OCI-LY1 (cell line): ENCODE data around the gene DSTYK.

Source experiments
- H2AFZ ChIP-seq: fragments of 200-600 bp; sonication (generic), shearing (Covaris generic); 2 replicates; pipeline ENCODE4 v1.6.0; 2014; ENCODE audit warnings: antibody characterized with exemption, mild to moderate bottlenecking, low read length
- H3F3A ChIP-seq: fragments of 200-600 bp; sonication (generic), shearing (Covaris generic); 2 replicates; pipeline ENCODE4 v1.6.0; 2014; ENCODE audit warnings: mild to moderate bottlenecking, antibody characterized with exemption, low read length, moderate library complexity; ENCODE audit not compliant: insufficient read depth
- H3K27ac ChIP-seq: fragments of 200-600 bp; sonication (generic); 2 replicates; pipeline ENCODE4 v1.5.1; 2014; ENCODE audit warnings: low read length, mixed run types, mild to moderate bottlenecking, low read depth; ENCODE audit not compliant: poor library complexity, severe bottlenecking
- H3K27me3 ChIP-seq: fragments of 200-600 bp; sonication (generic); 2 replicates; pipeline ENCODE4 v1.6.0; 2014; ENCODE audit warnings: antibody characterized with exemption, mild to moderate bottlenecking, low read length, moderate library complexity; ENCODE audit not compliant: insufficient read depth
- H3K36me3 ChIP-seq: fragments of 200-600 bp; sonication (generic); 2 replicates; pipeline ENCODE4 v1.6.1; 2014; ENCODE audit warnings: mild to moderate bottlenecking, antibody characterized with exemption, low read length, moderate library complexity, mixed read lengths; ENCODE audit not compliant: insufficient read depth
- H3K4me1 ChIP-seq: fragments of 200-600 bp; sonication (generic); 2 replicates; pipeline ENCODE4 v1.5.1; 2014; ENCODE audit warnings: mild to moderate bottlenecking, low read length, moderate library complexity; ENCODE audit not compliant: insufficient read depth, severe bottlenecking
- H3K4me2 ChIP-seq: fragments of 200-600 bp; sonication (generic), shearing (Covaris generic); 2 replicates; pipeline ENCODE4 v1.6.1; 2014; ENCODE audit warnings: low read length
- H3K4me3 ChIP-seq: fragments of 200-600 bp; sonication (generic); 2 replicates; pipeline ENCODE4 v1.5.1; 2014; ENCODE audit warnings: low read length, low read depth, mild to moderate bottlenecking, mixed read lengths; ENCODE audit not compliant: poor library complexity, severe bottlenecking
- H3K79me2 ChIP-seq: fragments of 200-600 bp; shearing (Covaris generic); 2 replicates; pipeline ENCODE4 v1.6.1; 2016; ENCODE audit warnings: mixed run types, low read length, mixed read lengths; ENCODE audit not compliant: insufficient read depth
- H3K9ac ChIP-seq: fragments of 200-600 bp; sonication (generic), shearing (Covaris generic); 2 replicates; pipeline ENCODE4 v1.6.1; 2014; ENCODE audit warnings: mild to moderate bottlenecking, low read length, mixed read lengths
- H3K9me2 ChIP-seq: fragments of 200-600 bp; sonication (generic), shearing (Covaris generic); 2 replicates; pipeline ENCODE4 v1.6.1; 2014; ENCODE audit warnings: low read depth, mild to moderate bottlenecking, low read length, mixed read lengths
- H3K9me3 ChIP-seq: fragments of 200-600 bp; shearing (Covaris generic); 2 replicates; pipeline ENCODE4 v1.6.1; 2014; ENCODE audit warnings: low read length, mixed read lengths
- H4K20me1 ChIP-seq: fragments of 200-600 bp; sonication (generic), shearing (Covaris generic); 2 replicates; pipeline ENCODE4 v1.6.0; 2016; ENCODE audit warnings: mild to moderate bottlenecking, low read length; ENCODE audit not compliant: insufficient read depth
- EZH2 ChIP-seq: fragments of 200-600 bp; sonication (generic), shearing (Covaris generic); IDR thresholded peaks from 2 replicates; pipeline ENCODE4 v1.8.0; 2017; ENCODE audit warnings: borderline replicate concordance, mixed run types, mild to moderate bottlenecking, antibody characterized with exemption, low read length, moderate library complexity, mixed read lengths
- TF ChIP-seq, protein P1 (sequence below): fragments of 200-600 bp; sonication (generic), shearing (Covaris generic); IDR thresholded peaks from 2 replicates; pipeline ENCODE4 v1.5.1; 2017; ENCODE audit warnings: mild to moderate bottlenecking, antibody characterized with exemption, low read length, moderate library complexity, mixed read lengths

The DSTYK gene

DNA sequence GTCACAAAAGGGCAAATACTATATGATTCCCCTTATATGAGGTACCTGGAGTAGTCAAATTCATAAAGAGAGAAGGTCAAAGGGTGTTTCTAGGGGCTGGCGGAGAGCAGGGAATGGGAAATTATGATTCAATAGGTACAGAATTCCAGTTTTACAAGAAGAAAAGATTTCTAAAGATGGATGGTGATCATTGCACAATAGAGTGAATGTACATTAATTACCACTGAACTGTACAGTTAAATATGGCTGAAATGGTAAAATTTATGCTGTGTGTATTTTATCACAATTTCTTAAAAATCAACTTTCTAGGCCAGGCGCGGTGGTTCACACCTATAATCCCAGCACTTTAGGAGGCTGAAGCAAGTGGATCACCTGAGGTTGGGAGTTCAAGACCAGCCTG, 109.1 kb downstream of the DSTYK start:
- H2AFZ ChIP-seq: no peak overlapping the region
- TF ChIP-seq, protein P1, sequence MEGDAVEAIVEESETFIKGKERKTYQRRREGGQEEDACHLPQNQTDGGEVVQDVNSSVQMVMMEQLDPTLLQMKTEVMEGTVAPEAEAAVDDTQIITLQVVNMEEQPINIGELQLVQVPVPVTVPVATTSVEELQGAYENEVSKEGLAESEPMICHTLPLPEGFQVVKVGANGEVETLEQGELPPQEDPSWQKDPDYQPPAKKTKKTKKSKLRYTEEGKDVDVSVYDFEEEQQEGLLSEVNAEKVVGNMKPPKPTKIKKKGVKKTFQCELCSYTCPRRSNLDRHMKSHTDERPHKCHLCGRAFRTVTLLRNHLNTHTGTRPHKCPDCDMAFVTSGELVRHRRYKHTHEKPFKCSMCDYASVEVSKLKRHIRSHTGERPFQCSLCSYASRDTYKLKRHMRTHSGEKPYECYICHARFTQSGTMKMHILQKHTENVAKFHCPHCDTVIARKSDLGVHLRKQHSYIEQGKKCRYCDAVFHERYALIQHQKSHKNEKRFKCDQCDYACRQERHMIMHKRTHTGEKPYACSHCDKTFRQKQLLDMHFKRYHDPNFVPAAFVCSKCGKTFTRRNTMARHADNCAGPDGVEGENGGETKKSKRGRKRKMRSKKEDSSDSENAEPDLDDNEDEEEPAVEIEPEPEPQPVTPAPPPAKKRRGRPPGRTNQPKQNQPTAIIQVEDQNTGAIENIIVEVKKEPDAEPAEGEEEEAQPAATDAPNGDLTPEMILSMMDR: no peak
- TF ChIP-seq EZH2: no peak
- no peaks in the 10 kb centered on the region for H3K79me2 ChIP-seq
- no peak overlapping the region for H3K4me3 ChIP-seq
- H3K27ac ChIP-seq: no peak overlapping the region
- H3F3A ChIP-seq: no peaks in the 10 kb centered on the region
- no peaks in the 10 kb centered on the region for H4K20me1 ChIP-seq
- no peaks in the 10 kb centered on the region for H3K9me3 ChIP-seq
- H3K4me2 ChIP-seq: no peak overlapping the region
- no peak overlapping the region for H3K9ac ChIP-seq
- H3K9me2 ChIP-seq: no peaks in the 10 kb centered on the region
- peaks cover 94% of the 10 kb centered on the region for H3K36me3 ChIP-seq
- H3K27me3 ChIP-seq: no peaks in the 10 kb centered on the region
- H3K4me1 ChIP-seq: no peaks in the 10 kb centered on the region

DNA sequence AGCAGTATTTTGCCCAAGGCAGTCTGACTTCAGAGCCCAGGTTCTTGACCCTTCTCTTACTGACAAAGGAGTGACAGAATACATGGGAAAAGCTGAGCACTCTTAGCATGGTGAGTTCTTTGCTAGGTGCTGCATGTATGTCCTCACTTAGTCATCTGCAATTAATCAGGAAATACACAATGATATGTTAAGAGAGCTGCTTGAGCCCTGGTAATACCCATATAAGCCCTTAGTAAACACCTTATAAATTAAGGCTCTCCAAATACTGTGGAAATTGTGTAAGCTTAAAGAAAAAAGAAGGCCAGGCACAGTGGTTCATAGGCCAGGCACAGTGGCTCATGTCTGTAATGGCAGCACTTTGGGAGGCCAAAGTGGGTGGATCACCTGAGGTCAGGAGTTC, 113.3 kb downstream of the DSTYK start:
- H3F3A ChIP-seq: no peaks in the 10 kb centered on the region
- no peaks in the 10 kb centered on the region for H3K27me3 ChIP-seq
- no peak overlapping the region for H3K4me2 ChIP-seq
- no peak overlapping the region for H3K27ac ChIP-seq
- H4K20me1 ChIP-seq: no peaks in the 10 kb centered on the region
- H3K4me3 ChIP-seq: no peak overlapping the region
- H3K9ac ChIP-seq: no peak overlapping the region
- TF ChIP-seq, protein P1: no peak
- H3K9me2 ChIP-seq: no peaks in the 10 kb centered on the region
- peaks cover 94% of the 10 kb centered on the region for H3K36me3 ChIP-seq
- no peaks in the 10 kb centered on the region for H3K9me3 ChIP-seq
- no peaks in the 10 kb centered on the region for H3K79me2 ChIP-seq
- H3K4me1 ChIP-seq: no peaks in the 10 kb centered on the region
- no peak overlapping the region for H2AFZ ChIP-seq

DNA sequence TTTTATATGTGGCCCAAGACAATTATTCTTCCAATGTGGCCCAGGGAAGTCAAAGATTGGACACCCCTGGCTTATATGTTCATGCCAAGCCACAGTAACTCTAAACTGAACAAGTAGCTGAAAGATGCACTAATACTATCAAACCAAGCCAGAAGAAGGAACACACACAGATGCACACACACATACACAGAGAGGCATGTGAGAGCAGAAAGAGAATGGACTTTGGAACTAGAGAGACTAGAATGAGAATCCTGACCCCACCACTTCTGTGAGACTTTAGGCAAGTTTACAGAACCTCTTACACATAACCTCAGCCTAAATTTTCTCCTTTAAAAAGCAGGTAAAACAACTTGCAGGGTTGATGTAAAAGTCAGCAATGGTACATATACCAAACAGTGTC, 116.1 kb downstream of the DSTYK start:
- Histone ChIP-seq H3K27me3 (no peaks in the 10 kb centered on the region), H3K9me3 (no peaks in the 10 kb centered on the region), H3F3A (no peaks in the 10 kb centered on the region), H3K9ac (no peak overlapping the region), H3K4me1 (no peaks in the 10 kb centered on the region), H3K36me3 (peaks cover 93% of the 10 kb centered on the region), H4K20me1 (no peaks in the 10 kb centered on the region), H3K9me2 (no peaks in the 10 kb centered on the region), H2AFZ (no peak overlapping the region), H3K4me2 (no peak overlapping the region), H3K79me2 (no peaks in the 10 kb centered on the region), H3K4me3 (no peak overlapping the region), H3K27ac (no peak overlapping the region)
- TF ChIP-seq, protein P1: no peak
- no peak for TF ChIP-seq EZH2
